IMR-90 (cell line): ENCODE results near the gene SAT1.

Source experiments
- BHLHE40 ChIP-seq: fragments of 150-350 bp; IDR thresholded peaks from 2 replicates; pipeline ENCODE4 v1.6.1; 2016; ENCODE audit warnings: mild to moderate bottlenecking, low read depth, low read length
- CTCF ChIP-seq: conservative IDR thresholded peaks from 2 replicates; pipeline ENCODE4 v1.5.1; 2012; ENCODE audit warnings: mild to moderate bottlenecking, low read depth, low read length, improper control_type of control experiment
- FOS ChIP-seq: fragments of 150-350 bp; IDR thresholded peaks from 2 replicates; pipeline ENCODE4 v1.6.1; 2016; ENCODE audit warnings: low read depth, low read length
- MAFK ChIP-seq: IDR thresholded peaks from 2 replicates; pipeline ENCODE4 v1.6.1; 2012; ENCODE audit warnings: low read depth, low read length, improper control_type of control experiment
- POLR2A ChIP-seq: IDR thresholded peaks from 2 replicates; pipeline ENCODE4 v1.6.1; 2012; ENCODE audit warnings: mild to moderate bottlenecking, low read depth, low read length
- RAD21 ChIP-seq: IDR thresholded peaks from 2 replicates; pipeline ENCODE4 v1.6.1; 2012; ENCODE audit warnings: low read length, improper control_type of control experiment
- RCOR1 ChIP-seq: IDR thresholded peaks from 2 replicates; pipeline ENCODE4 v1.6.1; 2012; ENCODE audit warnings: mild to moderate bottlenecking, low read length, improper control_type of control experiment; ENCODE audit not compliant: insufficient replicate concordance
- RFX5 ChIP-seq: IDR thresholded peaks from 2 replicates; pipeline ENCODE4 v1.8.0; 2012; ENCODE audit warnings: low read depth, mild to moderate bottlenecking, low read length, moderate library complexity
- SMC3 ChIP-seq: fragments of 150-350 bp; IDR thresholded peaks from 2 replicates; pipeline ENCODE4 v1.6.1; 2016; ENCODE audit warnings: low read depth, mild to moderate bottlenecking, antibody characterized with exemption, low read length, moderate library complexity

- TF ChIP-seq MAFK (no peak), BHLHE40 (no peak), RFX5 (no peak), CTCF (no peak), POLR2A (no peak), RAD21 (no peak), FOS (no peak), SMC3 (no peak), RCOR1 (no peak)
Observed at GRCh38 chrX:23759821-23760220, 23.2 kb upstream of the SAT1 start.
